Forelimb muscle (tissue), 1 donor: ENCODE measurements around the gene STPG4. TPM values are rescaled to one million over a fixed set of nuclear protein-coding genes. Genes with fewer than 3 reads are reported as not detected.
"Not testable (repeated sequence)": the region's sequence is repeated elsewhere in the genome, so short reads cannot be mapped to it uniquely, and the experiment has no call there.

Experiments
- DNase-seq: peaks from one replicate; pipeline ENCODE4 v3.0.0-alpha.2; 2013; ENCODE audit warnings: low read depth
- polyA plus RNA-seq: library from polyadenylated mRNA; unstranded; fragments of 120-200 nt; gene quantifications from one replicate; pipeline ENCODE4 v1.2.1, GENCODE V29; 2013; ENCODE audit not compliant: insufficient read length

STPG4 gene
- polyA plus RNA-seq, 1 donor = not detected

- DNase-seq = no peak
These were observed 28.3 kb downstream of the STPG4 start for GRCh38 chr2:47126783-47127182.

- not testable (repeated sequence) for DNase-seq
These were observed 30.4 kb downstream of the STPG4 start for GRCh38 chr2:47124740-47125139.

- not testable (repeated sequence) for DNase-seq
These were observed 34.7 kb downstream of the STPG4 start for GRCh38 chr2:47120424-47120823.

GRCh38 chr2:47119001-47119400 is 36.1 kb downstream of the STPG4 start:
- DNase-seq = no peak

GRCh38 chr2:47118581-47118980 is 36.5 kb downstream of the STPG4 start:
- DNase-seq = no peak

- DNase-seq = no peak
These were observed 42.3 kb downstream of the STPG4 start for GRCh38 chr2:47112665-47113435.

- DNase-seq = no peak
These were observed 45.4 kb downstream of the STPG4 start for GRCh38 chr2:47109680-47110079.

- no peak for DNase-seq
These were observed 46.1 kb downstream of the STPG4 start for GRCh38 chr2:47109007-47109375.

GRCh38 chr2:47108267-47109006 is 46.7 kb downstream of the STPG4 start:
- not testable (repeated sequence) for DNase-seq

GRCh38 chr2:47107201-47107600 is 47.9 kb downstream of the STPG4 start:
- DNase-seq = not testable (repeated sequence)

- not testable (repeated sequence) for DNase-seq
These were observed 48.9 kb downstream of the STPG4 start for GRCh38 chr2:47106231-47106630.

GRCh38 chr2:47099712-47100111 is 55.4 kb downstream of the STPG4 start:
- DNase-seq = not testable (repeated sequence)

- DNase-seq = no peak
These were observed 56.2 kb downstream of the STPG4 start for GRCh38 chr2:47098953-47099352.

- DNase-seq = no peak
These were observed 57.5 kb downstream of the STPG4 start for GRCh38 chr2:47097563-47097962.

- no peak for DNase-seq
These were observed 58.7 kb downstream of the STPG4 start for GRCh38 chr2:47096451-47096850.

GRCh38 chr2:47095349-47096020 is 59.6 kb downstream of the STPG4 start:
- no peak for DNase-seq

GRCh38 chr2:47094511-47095142 is 60.5 kb downstream of the STPG4 start:
- no peak for DNase-seq

GRCh38 chr2:47093626-47094025 is 61.5 kb downstream of the STPG4 start:
- no peak for DNase-seq

- no peak for DNase-seq
These were observed 62.6 kb downstream of the STPG4 start for GRCh38 chr2:47092465-47092864.

GRCh38 chr2:47091118-47091517 is 64.0 kb downstream of the STPG4 start:
- no peak for DNase-seq

- DNase-seq = no peak
These were observed 66.0 kb downstream of the STPG4 start for GRCh38 chr2:47089083-47089464.
